SK-N-SH (cell line): ENCODE data around the gene DNASE1L2. TPM values are rescaled to one million over a fixed set of nuclear protein-coding genes. Genes with fewer than 3 reads are reported as not detected.

Experiments used
- CTCF ChIA-PET: fragments of 300-600, 350-600 bp; formaldehyde crosslinking; extraction: SDS; loops from one replicate; lab custom pipeline; 2021; lab: Yijun Ruan, JAX
- POLR2A ChIA-PET: fragments of 350-600 bp; sonication (Branson Sonifier 250); formaldehyde crosslinking; extraction: SDS; loops from one replicate; lab custom pipeline; 2020; ENCODE audit warnings: antibody characterized with exemption, inconsistent platforms; lab: Yijun Ruan, JAX
- DNase-seq: peaks from one replicate; pipeline ENCODE4 v3.0.0; 2012
- H2AFZ ChIP-seq: fragments of 200-600 bp; sonication (generic); 2 replicates; pipeline ENCODE4 v1.8.1; 2016; ENCODE audit warnings: antibody characterized with exemption, mild to moderate bottlenecking, low read depth
- H3F3A ChIP-seq: fragments of 200-600 bp; sonication (generic); replicated peaks from 2 replicates; pipeline ENCODE3; 2016; ENCODE audit warnings: antibody characterized with exemption, mild to moderate bottlenecking; ENCODE audit not compliant: insufficient read depth
- H3K27ac ChIP-seq, 2 experiments: fragments of 200-500 bp in 1 of 2; fragments of 200-600 bp in 1 of 2; sonication (Bioruptor generic) in 1 of 2; sonication (generic), shearing (Covaris generic) in 1 of 2; 2 replicates each; pipeline versions ENCODE4 v1.5.1 to v1.6.1; 2014 to 2016; ENCODE audit warnings: low read depth in 2 of 2, inconsistent platforms in 1 of 2, low read length in 1 of 2, mild to moderate bottlenecking in 1 of 2, mixed read lengths in 1 of 2
- H3K27me3 ChIP-seq: fragments of 200-600 bp; sonication (generic), shearing (Covaris generic); 2 replicates; pipeline ENCODE4 v1.6.1; 2016; ENCODE audit warnings: mixed run types; ENCODE audit not compliant: insufficient read depth
- H3K36me3 ChIP-seq, 2 experiments: fragments of 200-500 bp in 1 of 2; fragments of 200-600 bp in 1 of 2; sonication (Bioruptor generic) in 1 of 2; sonication (generic) in 1 of 2; replicated peaks in 1 of 2; 2 replicates each; pipeline versions ENCODE3 to v1.5.1; 2014 to 2016; ENCODE audit warnings: low read length in 1 of 2, mild to moderate bottlenecking in 1 of 2; ENCODE audit not compliant: insufficient read depth in 2 of 2, control insufficient read depth in 1 of 2
- H3K4me1 ChIP-seq, 2 experiments: fragments of 200-500 bp in 1 of 2; fragments of 200-600 bp in 1 of 2; sonication (Bioruptor generic) in 1 of 2; sonication (generic), shearing (Covaris generic) in 1 of 2; 2 replicates each; pipeline versions ENCODE4 v1.5.1 to v1.6.1; 2014 to 2016; ENCODE audit warnings: low read depth in 1 of 2, low read length in 1 of 2, mixed run types in 1 of 2; ENCODE audit not compliant: insufficient read depth in 2 of 2, control insufficient read depth in 1 of 2
- H3K4me2 ChIP-seq: fragments of 200-600 bp; sonication (generic), shearing (Covaris generic); 2 replicates; pipeline ENCODE4 v1.6.1; 2017; ENCODE audit warnings: mixed run types
- H3K4me3 ChIP-seq, 2 experiments: fragments of 200-500 bp in 1 of 2; fragments of 200-600 bp in 1 of 2; sonication (Bioruptor generic) in 1 of 2; sonication (generic), shearing (Covaris generic) in 1 of 2; 2 replicates each; pipeline versions ENCODE4 v1.5.1 to v1.8.1; 2014 to 2016; ENCODE audit warnings: low read depth in 2 of 2, inconsistent platforms in 1 of 2, low read length in 1 of 2, mild to moderate bottlenecking in 1 of 2, mixed read lengths in 1 of 2, moderate library complexity in 1 of 2
- H3K79me2 ChIP-seq: fragments of 200-600 bp; sonication (generic); 2 replicates; pipeline ENCODE4 v1.8.1; 2017; ENCODE audit warnings: mild to moderate bottlenecking; ENCODE audit not compliant: insufficient read depth
- H3K9ac ChIP-seq: fragments of 200-600 bp; sonication (generic); 2 replicates; pipeline ENCODE4 v1.6.1; 2017; ENCODE audit warnings: mixed run types
- H3K9me2 ChIP-seq: fragments of 200-600 bp; sonication (generic); 2 replicates; pipeline ENCODE4 v1.6.1; 2017; ENCODE audit warnings: mixed run types
- H3K9me3 ChIP-seq: fragments of 200-600 bp; sonication (generic); 2 replicates; pipeline ENCODE4 v1.6.1; 2017; ENCODE audit warnings: mixed run types, mild to moderate bottlenecking, moderate library complexity
- H4K20me1 ChIP-seq: fragments of 200-600 bp; sonication (generic); 2 replicates; pipeline ENCODE4 v1.6.1; 2017; ENCODE audit warnings: mild to moderate bottlenecking, mixed run types; ENCODE audit not compliant: insufficient read depth
- ELF1 ChIP-seq: IDR thresholded peaks from 2 replicates; pipeline ENCODE4 v1.4.0; 2012
- EP300 ChIP-seq, 2 experiments: IDR thresholded peaks; 2 replicates each; pipeline versions ENCODE4 v1.4.0 to v1.6.1; 2012; ENCODE audit warnings: borderline replicate concordance in 1 of 2, low read depth in 1 of 2, low read length in 1 of 2
- EZH2phosphoT487 ChIP-seq: fragments of 200-600 bp; sonication (generic); IDR thresholded peaks from 2 replicates; pipeline ENCODE4 v1.6.1; 2017; ENCODE audit warnings: low read depth, mixed run types, mild to moderate bottlenecking, antibody characterized with exemption, moderate library complexity, borderline replicate concordance
- FOXJ3 ChIP-seq: sonication (generic); formaldehyde crosslinking; IDR thresholded peaks from 2 replicates; pipeline ENCODE4 v1.5.1; 2020; ENCODE audit warnings: mild to moderate bottlenecking, missing genetic modification reagents
- FOXM1 ChIP-seq: IDR thresholded peaks from 2 replicates; pipeline ENCODE4 v1.4.0; 2012; ENCODE audit warnings: low read depth, mild to moderate bottlenecking
- GABPA ChIP-seq: IDR thresholded peaks from 2 replicates; pipeline ENCODE4 v1.4.0; 2012; ENCODE audit warnings: low read depth, mild to moderate bottlenecking
- JUND ChIP-seq: IDR thresholded peaks from 2 replicates; pipeline ENCODE4 v1.4.0; 2012
- MXI1 ChIP-seq: IDR thresholded peaks from 2 replicates; pipeline ENCODE4 v1.6.1; 2012; ENCODE audit warnings: mild to moderate bottlenecking, low read depth, low read length, improper control_type of control experiment
- NFIC ChIP-seq: IDR thresholded peaks from 2 replicates; pipeline ENCODE4 v1.4.0; 2012; ENCODE audit warnings: borderline replicate concordance
- NRF1 ChIP-seq: IDR thresholded peaks from 2 replicates; pipeline ENCODE4 v1.6.1; 2012; ENCODE audit warnings: low read depth, mild to moderate bottlenecking, low read length
- RAD21 ChIP-seq: IDR thresholded peaks from 2 replicates; pipeline ENCODE4 v1.6.1; 2012; ENCODE audit warnings: mild to moderate bottlenecking, low read length
- RFX5 ChIP-seq: IDR thresholded peaks from 2 replicates; pipeline ENCODE4 v1.6.1; 2012; ENCODE audit warnings: mild to moderate bottlenecking, improper control_type of control experiment, low read length
- TEAD4 ChIP-seq: IDR thresholded peaks from 2 replicates; pipeline ENCODE4 v1.4.0; 2012; ENCODE audit warnings: mild to moderate bottlenecking, borderline replicate concordance; ENCODE audit not compliant: insufficient read depth
- YY1 ChIP-seq: IDR thresholded peaks from 2 replicates; pipeline ENCODE4 v1.4.0; 2012; ENCODE audit warnings: low read depth, mild to moderate bottlenecking
- WGBS: methylation state at CpG from one replicate; pipeline ENCODE4 v1.1.6; 2017; ENCODE audit warnings: low lambda C conversion rate; 5-methylcytosine and 5-hydroxymethylcytosine counted together
- polyA plus RNA-seq, 3 experiments: library from polyadenylated mRNA; depleted of rRNA; stranded (reverse); fragments of >200 nt; gene quantifications; 2 replicates each; pipeline ENCODE4 v1.2.3, GENCODE V29; 2012
- TF ChIP-seq, protein P1 (sequence below): fragments of 150-350 bp; IDR thresholded peaks from 2 replicates; pipeline ENCODE4 v1.6.1; 2017; ENCODE audit warnings: antibody characterized with exemption, low read length, low read depth, borderline replicate concordance
- TF ChIP-seq, protein P2 (sequence below): IDR thresholded peaks from 2 replicates; pipeline ENCODE4 v1.4.0; 2012; ENCODE audit warnings: low read depth, borderline replicate concordance
- TF ChIP-seq, protein P3 (sequence below): IDR thresholded peaks from 2 replicates; pipeline ENCODE4 v1.4.0; 2012; ENCODE audit warnings: low read depth, borderline replicate concordance
- TF ChIP-seq, protein P4 (sequence below): IDR thresholded peaks from 2 replicates; pipeline ENCODE4 v1.6.1; 2012; ENCODE audit warnings: mild to moderate bottlenecking, low read depth, low read length, moderate library complexity

DNASE1L2 gene
- polyA plus RNA-seq, 1 of the 3 experiments (the other 2 are of a cell fraction) = 2.5 TPM

DNA sequence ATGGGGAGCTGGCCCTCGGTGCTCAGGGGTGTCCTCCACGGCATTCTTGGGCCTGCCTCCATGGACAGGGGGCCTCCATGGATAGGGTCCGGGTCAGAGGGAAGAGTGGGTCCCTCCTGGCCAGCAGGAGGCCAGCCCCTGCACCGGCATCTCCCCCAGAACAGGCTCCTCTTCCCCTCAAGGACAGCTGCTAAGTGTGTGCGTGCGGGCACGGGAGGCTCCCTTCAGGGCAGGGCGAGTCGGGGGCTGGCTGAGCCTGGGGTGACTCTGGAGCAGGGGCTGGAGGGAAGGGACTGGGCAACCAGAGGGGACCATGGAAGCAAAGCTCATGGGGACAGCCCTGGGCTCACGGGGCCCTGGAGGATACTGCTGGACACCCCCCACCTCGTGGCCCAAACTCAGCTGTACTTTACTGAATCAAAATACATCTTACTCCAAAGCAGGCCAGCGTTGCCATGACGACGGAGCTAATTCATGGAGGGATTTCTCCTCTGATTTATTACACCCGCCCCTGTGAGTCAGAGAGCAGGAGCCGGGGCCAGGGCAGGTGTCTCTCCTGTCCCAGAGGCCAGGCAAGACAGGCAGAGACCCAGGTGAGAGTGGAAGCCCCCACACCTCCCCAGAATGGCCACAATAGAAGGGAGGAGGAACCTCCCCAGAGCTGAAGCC is 41.9 kb upstream of the DNASE1L2 start:
- no peak for DNase-seq
- H2AFZ ChIP-seq = no peak overlapping the region
- ChIA-PET POLR2A (interaction anchor here (0.8 to 3.3 kb wide), 5 partner anchors 11 to 57 kb away, joined by 3 to 18 read pairs (median 5); partner anchors contain the start of genes ECI1 and TRAF7), CTCF (interaction anchor here (0.6 to 3.6 kb wide), 22 partner anchors 10 to 307 kb away, joined by 3 to 33 read pairs (median 4); partner anchors contain the start of genes ABCA3, BRICD5, CCNF and ECI1)
- no peaks in the 10 kb centered on the region for H4K20me1 ChIP-seq
- 69% methylated on average over 6 of the region's 16 CpGs for WGBS
- no peak overlapping the region for H3K27ac ChIP-seq
- TF ChIP-seq MXI1 (no peak), NFIC (no peak), FOXM1 (no peak), RAD21 (no peak)
- TF ChIP-seq, protein P1, sequence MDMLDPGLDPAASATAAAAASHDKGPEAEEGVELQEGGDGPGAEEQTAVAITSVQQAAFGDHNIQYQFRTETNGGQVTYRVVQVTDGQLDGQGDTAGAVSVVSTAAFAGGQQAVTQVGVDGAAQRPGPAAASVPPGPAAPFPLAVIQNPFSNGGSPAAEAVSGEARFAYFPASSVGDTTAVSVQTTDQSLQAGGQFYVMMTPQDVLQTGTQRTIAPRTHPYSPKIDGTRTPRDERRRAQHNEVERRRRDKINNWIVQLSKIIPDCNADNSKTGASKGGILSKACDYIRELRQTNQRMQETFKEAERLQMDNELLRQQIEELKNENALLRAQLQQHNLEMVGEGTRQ = no peak
- H3K9ac ChIP-seq = no peak overlapping the region
- H3K27me3 ChIP-seq = no peaks in the 10 kb centered on the region
- H3K4me2 ChIP-seq = no peak overlapping the region
- no peaks in the 10 kb centered on the region for H3F3A ChIP-seq
- H3K36me3 ChIP-seq = no peaks in the 10 kb centered on the region
- no peaks in the 10 kb centered on the region for H3K9me2 ChIP-seq
- no peaks in the 10 kb centered on the region for H3K9me3 ChIP-seq
- no peaks in the 10 kb centered on the region for H3K79me2 ChIP-seq
- H3K4me1 ChIP-seq = peaks cover 0 to 18% of the 10 kb centered on the region in 2 experiments; a peak in 1 of 4 replicates
- no peak overlapping the region for H3K4me3 ChIP-seq

DNA sequence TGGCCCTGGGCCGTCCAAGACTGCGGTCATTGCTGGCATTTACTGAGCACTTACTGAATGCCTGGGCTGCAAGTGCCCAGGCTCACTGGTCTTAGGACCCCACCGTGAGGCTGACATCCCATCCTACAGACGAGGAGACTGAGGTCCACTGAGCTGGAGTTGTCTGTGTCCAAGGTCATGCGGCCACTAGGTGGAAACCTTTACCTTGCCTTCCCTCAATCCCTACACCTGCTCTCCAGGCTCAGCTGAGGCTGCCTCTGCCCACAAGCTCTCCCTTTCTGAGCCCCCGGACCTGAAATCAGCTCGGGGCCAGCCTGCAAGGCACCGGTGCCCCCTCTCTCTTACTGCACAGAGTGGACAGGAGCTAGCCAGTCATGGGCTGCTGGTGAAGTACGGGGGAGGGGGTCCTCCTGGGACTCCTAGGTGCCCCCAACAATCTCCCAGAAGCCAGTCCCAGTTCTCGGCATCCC is 41.4 kb upstream of the DNASE1L2 start:
- Histone ChIP-seq H4K20me1 (no peaks in the 10 kb centered on the region), H3K27ac (no peak overlapping the region; a peak in 1 of 4 replicates), H3F3A (no peaks in the 10 kb centered on the region), H3K4me1 (peaks cover 0 to 18% of the 10 kb centered on the region in 2 experiments; a peak in 1 of 4 replicates), H3K79me2 (no peaks in the 10 kb centered on the region), H3K36me3 (no peaks in the 10 kb centered on the region), H3K4me3 (peak overlapping the region; percentile 21 to 53; a peak in 2 of 4 replicates), H2AFZ (no peak overlapping the region), H3K9ac (no peak overlapping the region), H3K4me2 (peak overlapping the region; percentile 77; the same call in 1 of the 2 replicates), H3K27me3 (no peaks in the 10 kb centered on the region), H3K9me3 (no peaks in the 10 kb centered on the region), H3K9me2 (no peaks in the 10 kb centered on the region)
- POLR2A ChIA-PET = interaction anchor here (0.8 to 3.3 kb wide), 5 partner anchors 12 to 57 kb away, joined by 3 to 18 read pairs (median 5); partner anchors contain the start of genes ECI1 and TRAF7
- DNase-seq = peak; percentile 74
- CTCF ChIA-PET = interaction anchor here (0.9 to 3.6 kb wide), 22 partner anchors 10 to 306 kb away, joined by 3 to 33 read pairs (median 4); partner anchors contain the start of genes ABCA3, BRICD5, CCNF and ECI1
- WGBS = 21% methylated on average over 6 of the region's 10 CpGs
- TF ChIP-seq ELF1 (no peak), TEAD4 (no peak), NRF1 (no peak), EZH2phosphoT487 (no peak), EP300 (IDR thresholded peaks at IDR 0.05; ENCODE audit: borderline replicate concordance in 1 of 2, low read depth in 1 of 2, low read length in 1 of 2) (no peak), GABPA (no peak), JUND (no peak), YY1 (no peak), RFX5 (no peak), FOXJ3 (CRISPR knock-in tag) (no peak)
- TF ChIP-seq, protein P2, sequence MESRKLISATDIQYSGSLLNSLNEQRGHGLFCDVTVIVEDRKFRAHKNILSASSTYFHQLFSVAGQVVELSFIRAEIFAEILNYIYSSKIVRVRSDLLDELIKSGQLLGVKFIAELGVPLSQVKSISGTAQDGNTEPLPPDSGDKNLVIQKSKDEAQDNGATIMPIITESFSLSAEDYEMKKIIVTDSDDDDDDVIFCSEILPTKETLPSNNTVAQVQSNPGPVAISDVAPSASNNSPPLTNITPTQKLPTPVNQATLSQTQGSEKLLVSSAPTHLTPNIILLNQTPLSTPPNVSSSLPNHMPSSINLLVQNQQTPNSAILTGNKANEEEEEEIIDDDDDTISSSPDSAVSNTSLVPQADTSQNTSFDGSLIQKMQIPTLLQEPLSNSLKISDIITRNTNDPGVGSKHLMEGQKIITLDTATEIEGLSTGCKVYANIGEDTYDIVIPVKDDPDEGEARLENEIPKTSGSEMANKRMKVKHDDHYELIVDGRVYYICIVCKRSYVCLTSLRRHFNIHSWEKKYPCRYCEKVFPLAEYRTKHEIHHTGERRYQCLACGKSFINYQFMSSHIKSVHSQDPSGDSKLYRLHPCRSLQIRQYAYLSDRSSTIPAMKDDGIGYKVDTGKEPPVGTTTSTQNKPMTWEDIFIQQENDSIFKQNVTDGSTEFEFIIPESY = no peak
- TF ChIP-seq, protein P1 = no peak
- TF ChIP-seq, protein P3, sequence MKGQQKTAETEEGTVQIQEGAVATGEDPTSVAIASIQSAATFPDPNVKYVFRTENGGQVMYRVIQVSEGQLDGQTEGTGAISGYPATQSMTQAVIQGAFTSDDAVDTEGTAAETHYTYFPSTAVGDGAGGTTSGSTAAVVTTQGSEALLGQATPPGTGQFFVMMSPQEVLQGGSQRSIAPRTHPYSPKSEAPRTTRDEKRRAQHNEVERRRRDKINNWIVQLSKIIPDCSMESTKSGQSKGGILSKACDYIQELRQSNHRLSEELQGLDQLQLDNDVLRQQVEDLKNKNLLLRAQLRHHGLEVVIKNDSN = no peak
- TF ChIP-seq, protein P4, sequence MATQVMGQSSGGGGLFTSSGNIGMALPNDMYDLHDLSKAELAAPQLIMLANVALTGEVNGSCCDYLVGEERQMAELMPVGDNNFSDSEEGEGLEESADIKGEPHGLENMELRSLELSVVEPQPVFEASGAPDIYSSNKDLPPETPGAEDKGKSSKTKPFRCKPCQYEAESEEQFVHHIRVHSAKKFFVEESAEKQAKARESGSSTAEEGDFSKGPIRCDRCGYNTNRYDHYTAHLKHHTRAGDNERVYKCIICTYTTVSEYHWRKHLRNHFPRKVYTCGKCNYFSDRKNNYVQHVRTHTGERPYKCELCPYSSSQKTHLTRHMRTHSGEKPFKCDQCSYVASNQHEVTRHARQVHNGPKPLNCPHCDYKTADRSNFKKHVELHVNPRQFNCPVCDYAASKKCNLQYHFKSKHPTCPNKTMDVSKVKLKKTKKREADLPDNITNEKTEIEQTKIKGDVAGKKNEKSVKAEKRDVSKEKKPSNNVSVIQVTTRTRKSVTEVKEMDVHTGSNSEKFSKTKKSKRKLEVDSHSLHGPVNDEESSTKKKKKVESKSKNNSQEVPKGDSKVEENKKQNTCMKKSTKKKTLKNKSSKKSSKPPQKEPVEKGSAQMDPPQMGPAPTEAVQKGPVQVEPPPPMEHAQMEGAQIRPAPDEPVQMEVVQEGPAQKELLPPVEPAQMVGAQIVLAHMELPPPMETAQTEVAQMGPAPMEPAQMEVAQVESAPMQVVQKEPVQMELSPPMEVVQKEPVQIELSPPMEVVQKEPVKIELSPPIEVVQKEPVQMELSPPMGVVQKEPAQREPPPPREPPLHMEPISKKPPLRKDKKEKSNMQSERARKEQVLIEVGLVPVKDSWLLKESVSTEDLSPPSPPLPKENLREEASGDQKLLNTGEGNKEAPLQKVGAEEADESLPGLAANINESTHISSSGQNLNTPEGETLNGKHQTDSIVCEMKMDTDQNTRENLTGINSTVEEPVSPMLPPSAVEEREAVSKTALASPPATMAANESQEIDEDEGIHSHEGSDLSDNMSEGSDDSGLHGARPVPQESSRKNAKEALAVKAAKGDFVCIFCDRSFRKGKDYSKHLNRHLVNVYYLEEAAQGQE = no peak
